Renal cortical epithelial cell (primary cell): ENCODE measurements around the gene RBKS. TPM values are rescaled to one million over a fixed set of nuclear protein-coding genes. Genes with fewer than 3 reads are reported as not detected.

Experiments used
- DNase-seq: peaks from one replicate; pipeline ENCODE4 v3.0.0-alpha.2; 2011; ENCODE audit warnings: low read depth
- total RNA-seq: library from RNA; depleted of rRNA; stranded (reverse); fragments of >200 nt; gene quantifications from 2 replicates; pipeline ENCODE4 v1.2.3, GENCODE V29; 2014

The RBKS gene
- total RNA-seq, 1 donor from 2014 or later: 10.0 TPM

DNA sequence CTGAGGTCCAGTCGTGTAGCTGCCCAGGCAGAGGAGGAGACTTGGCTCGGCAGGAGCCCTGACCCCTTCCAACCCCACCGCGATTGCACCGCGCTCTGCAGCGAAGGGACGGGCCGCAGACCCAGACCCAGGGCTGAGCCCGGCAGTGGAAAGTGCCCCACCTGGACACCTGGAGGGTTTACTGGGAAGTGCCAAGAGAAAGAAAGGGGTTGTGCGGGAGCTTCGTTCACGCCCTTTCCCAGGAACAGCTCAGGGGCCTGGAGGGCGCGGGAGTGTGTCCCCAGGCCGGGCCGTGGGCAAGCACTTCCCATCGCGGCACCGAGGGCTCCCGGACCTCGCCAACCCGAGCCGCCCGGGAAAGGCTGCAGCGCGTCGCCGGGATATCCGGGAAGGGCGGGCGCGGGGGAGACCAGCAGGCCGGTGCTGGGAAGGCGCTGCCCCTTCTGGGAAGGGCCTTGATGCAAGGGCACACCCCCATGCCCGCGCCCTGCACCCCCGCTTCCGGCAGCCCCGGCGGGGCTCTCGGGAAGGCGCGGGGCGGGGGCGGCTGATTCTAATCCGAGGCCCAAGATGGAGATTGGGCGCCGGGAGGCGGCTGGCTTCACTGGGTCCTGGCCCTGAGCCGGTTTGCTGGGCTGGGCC, 154.8 kb downstream of the RBKS start:
- peak; percentile 62 for DNase-seq

DNA sequence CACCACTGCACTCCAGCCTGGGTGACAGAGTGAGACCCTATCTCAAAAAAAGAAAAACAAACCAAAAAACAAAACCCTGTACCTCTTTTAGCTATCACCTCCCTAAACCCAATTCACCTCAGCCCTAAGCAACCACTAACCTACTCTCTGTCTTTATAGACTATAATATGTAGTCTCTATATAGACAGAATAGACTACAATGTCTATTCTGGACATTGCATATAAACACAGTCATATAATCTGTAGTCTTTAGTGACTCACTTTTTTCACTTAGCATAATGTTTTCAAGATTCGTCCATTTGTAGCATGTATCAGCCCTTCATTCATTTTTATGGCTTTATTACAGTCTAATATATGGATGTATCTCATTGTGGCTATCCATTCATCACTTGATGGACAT, 155.9 kb downstream of the RBKS start:
- DNase-seq: no peak

Other genes starting within 250 kb of the RBKS start
- gene SUPT7L, start 226.8 kb downstream of the RBKS start, total RNA-seq: 15.3 and 31.9 TPM in 2 replicates
- gene SLC4A1AP, start 226.5 kb downstream of the RBKS start, total RNA-seq: 30.2 and 39.1 TPM in 2 replicates
- 180 and 225 TPM in 2 replicates for gene MRPL33, start 118.7 kb downstream of the RBKS start, total RNA-seq
- gene BABAM2, start 342 bp upstream of the RBKS start, total RNA-seq: 27.1 and 57.3 TPM in 2 replicates